ENCODE data around the gene TRAPPC11.

Gene TRAPPC11

DNA sequence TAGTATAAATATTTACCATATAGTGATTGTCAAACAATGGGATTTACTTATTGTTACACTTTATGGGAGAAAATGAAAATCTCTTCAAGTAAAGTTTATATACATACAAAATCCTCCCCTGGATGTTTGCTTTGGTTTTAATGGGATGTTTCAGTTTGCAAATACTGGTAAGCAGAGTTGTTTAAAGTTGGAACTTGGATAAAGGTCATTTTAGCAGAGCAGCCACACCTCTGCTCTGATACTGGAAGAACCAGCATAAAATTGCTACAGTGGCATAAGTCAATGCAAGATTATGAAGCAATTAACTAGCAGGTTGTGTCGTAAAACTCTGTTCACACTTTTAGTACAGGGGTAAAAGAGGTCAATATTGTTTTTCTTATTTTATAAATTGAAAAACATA is 101.2 kb downstream of the TRAPPC11 start:
- Histone ChIP-seq H3K4me1 (ENCODE audit: insufficient read depth, poor library complexity, severe bottlenecking) (no peaks in the 10 kb centered on the region), H3K4me3 (ENCODE audit: severe bottlenecking) (no peak overlapping the region), H3K36me3 (ENCODE audit: low read depth) (no peaks in the 10 kb centered on the region), H3K27me3 (ENCODE audit: insufficient read depth, poor library complexity, severe bottlenecking) (no peaks in the 10 kb centered on the region), H3K27ac (ENCODE audit: poor library complexity, severe bottlenecking) (no peak overlapping the region), H3K9me3 (ENCODE audit: severe bottlenecking) (no peaks in the 10 kb centered on the region)
- TF ChIP-seq, protein P1, sequence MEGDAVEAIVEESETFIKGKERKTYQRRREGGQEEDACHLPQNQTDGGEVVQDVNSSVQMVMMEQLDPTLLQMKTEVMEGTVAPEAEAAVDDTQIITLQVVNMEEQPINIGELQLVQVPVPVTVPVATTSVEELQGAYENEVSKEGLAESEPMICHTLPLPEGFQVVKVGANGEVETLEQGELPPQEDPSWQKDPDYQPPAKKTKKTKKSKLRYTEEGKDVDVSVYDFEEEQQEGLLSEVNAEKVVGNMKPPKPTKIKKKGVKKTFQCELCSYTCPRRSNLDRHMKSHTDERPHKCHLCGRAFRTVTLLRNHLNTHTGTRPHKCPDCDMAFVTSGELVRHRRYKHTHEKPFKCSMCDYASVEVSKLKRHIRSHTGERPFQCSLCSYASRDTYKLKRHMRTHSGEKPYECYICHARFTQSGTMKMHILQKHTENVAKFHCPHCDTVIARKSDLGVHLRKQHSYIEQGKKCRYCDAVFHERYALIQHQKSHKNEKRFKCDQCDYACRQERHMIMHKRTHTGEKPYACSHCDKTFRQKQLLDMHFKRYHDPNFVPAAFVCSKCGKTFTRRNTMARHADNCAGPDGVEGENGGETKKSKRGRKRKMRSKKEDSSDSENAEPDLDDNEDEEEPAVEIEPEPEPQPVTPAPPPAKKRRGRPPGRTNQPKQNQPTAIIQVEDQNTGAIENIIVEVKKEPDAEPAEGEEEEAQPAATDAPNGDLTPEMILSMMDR (IDR thresholded peaks at IDR 0.05; ENCODE audit: poor library complexity, severe bottlenecking): no peak
- no peak for DNase-seq (ENCODE audit: low spot score)
- no peak for ATAC-seq (ENCODE audit: low read depth)

Measured in RWPE2 (cell line).